Inflammatory macrophage treated with lipopolysaccharide for 4 hours (primary cell): ENCODE data around the gene TSTD2.
A peak's percentile ranks its signal among the peaks of the same experiment; 100 is the strongest.

Experiments
- DNase-seq: peaks from one replicate; pipeline ENCODE4 v3.0.0-alpha.2; 2020

Gene TSTD2

DNA sequence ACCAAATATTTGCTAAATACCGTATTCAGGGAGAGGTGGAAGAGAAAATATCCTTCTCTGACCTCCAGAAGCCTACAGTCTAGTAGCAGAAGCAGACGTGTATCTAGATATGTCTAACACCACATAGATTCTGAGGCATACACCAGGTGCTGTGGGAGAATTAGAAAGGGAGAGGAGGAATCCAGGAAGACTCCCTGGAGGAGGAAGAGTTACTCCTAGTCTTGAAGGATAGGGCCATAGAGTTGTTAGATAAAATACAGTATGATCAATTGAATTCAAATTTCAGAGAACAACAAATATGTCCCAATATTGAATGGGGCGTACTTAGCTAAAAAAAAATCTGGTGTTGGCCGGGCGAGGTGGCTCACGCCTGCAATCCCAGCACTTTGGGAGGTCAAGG lies 73.0 kb downstream of the TSTD2 start:
- DNase-seq, result no peak

- no peak for DNase-seq
Measured at GRCh38 chr9:97559111-97559514, 74.1 kb downstream of the TSTD2 start.

GRCh38 chr9:97558701-97559101 lies 74.5 kb downstream of the TSTD2 start:
- no peak for DNase-seq

GRCh38 chr9:97557606-97558095 lies 75.5 kb downstream of the TSTD2 start:
- DNase-seq, result peak; percentile 30

- DNase-seq, result no peak
Measured at GRCh38 chr9:97556721-97557605, 76.2 kb downstream of the TSTD2 start.

DNA sequence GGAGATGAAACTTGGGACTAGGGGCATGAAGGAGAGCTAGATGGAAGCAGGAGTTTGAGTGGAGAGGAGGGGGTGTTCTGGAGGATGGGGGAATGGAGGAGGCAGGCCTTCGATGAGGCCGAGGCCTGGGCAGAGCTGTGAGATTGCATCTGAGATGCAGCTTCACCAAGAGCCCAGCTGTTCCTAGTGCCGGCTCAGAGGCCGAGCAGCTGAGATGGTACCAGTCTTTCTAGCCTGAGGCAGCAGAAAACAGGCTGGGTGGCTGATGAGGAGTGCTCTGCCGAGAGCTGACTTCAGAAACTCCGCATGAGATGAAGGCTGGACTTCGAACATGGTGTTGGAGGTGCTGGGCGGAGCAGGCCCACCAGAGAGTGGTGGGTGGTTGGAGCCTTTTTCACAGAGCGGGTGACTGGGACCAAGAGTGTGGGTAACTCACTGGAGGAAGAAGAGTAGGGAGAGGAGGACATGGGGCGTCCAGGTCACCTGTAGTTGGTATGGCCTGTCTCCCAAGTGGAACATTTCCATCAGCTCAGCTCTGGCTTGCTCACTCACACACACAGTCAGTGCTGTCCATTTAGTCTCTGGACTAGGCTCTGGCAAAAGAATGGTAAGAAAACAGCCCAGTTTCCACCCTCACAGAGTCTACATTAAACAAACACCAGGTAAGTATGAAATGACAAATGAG lies 77.0 kb downstream of the TSTD2 start:
- DNase-seq, result no peak

- no peak for DNase-seq
Measured at GRCh38 chr9:97555164-97555563, 78.0 kb downstream of the TSTD2 start.

DNA sequence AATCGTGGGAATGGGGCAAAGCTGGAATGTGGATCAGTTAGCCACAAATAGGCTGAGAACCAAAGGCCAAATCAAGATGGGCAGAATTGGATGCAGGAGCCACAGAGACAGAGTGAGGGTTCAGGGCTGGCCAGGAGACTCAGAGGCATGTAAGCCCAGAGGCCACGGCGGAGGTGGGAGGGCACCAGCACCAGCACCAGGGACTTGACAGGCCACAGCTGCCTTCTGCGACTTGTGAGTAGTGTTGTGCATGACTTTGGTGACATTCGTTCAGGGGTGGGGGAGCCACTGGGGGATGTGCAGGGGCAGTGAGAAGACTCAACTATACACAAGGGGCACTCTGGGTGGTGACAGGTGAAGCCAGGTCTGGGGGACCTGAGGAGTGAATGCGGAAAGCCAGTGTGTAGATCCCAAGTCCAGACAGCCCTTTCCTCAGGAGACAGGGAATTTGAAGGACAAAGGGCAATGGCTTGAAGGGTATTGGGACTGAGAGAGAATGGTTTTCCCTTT lies 78.5 kb downstream of the TSTD2 start:
- DNase-seq, result no peak

- no peak for DNase-seq
Measured at GRCh38 chr9:97553841-97554240, 79.3 kb downstream of the TSTD2 start.

DNA sequence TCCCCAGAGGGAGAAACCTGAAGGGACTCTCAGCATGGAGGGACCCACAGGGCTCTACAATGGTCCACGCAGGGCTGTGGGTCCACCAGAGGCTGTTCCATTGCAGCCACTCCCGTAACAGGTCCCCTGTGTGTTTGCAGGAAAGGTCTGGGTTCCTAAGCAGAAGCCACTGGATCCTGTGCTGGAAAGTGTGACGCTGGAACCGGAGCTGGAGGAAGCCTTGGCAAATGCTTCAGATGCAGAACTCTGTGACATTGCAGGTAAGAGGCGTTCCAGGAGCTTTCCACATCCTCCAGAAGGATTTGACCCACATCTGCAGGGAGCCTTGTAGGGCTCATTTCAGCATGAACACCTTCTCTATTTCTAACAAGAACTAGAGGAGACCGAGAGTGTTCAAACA lies 80.0 kb downstream of the TSTD2 start:
- DNase-seq, result no peak

- no peak for DNase-seq
Measured at GRCh38 chr9:97551308-97551707, 81.9 kb downstream of the TSTD2 start.

DNA sequence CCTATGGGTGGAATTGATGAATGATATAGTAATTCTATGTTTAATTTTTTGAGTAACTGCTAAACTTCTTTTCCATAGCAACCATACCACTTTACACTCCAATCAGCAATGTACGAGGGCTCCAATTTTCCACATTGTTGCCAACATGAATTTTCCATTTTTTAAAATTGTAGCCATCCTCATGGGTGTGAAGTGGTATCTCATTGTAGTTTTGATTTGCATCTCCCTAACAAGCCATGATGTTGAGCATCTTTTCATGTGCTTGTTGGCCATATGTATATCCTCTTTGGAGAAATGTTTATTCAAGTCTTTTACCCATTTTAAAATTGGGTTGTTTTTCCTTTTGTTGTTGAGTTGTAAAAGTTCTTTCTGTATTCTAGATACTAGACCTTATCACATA lies 82.8 kb downstream of the TSTD2 start:
- no peak for DNase-seq
